ENCODE results near the gene PARD6B. TPM values are rescaled to one million over a fixed set of nuclear protein-coding genes. Genes with fewer than 3 reads are reported as not detected.

PARD6B gene
- total RNA-seq, 1 donor from 2014 or later = 13.1 TPM

- Histone ChIP-seq H3K4me1 (ENCODE audit: insufficient read depth, low read length) (peaks cover 11% of the 10 kb centered on the region), H2AFZ (ENCODE audit: low read depth, low read length) (peak overlapping the region; percentile 84), H3K9ac (ENCODE audit: low read length) (peak overlapping the region; percentile 85), H3K27me3 (ENCODE audit: insufficient read depth, low read length) (no peaks in the 10 kb centered on the region), H3K27ac (ENCODE audit: low read depth, low read length) (peak overlapping the region; percentile 90), H3K9me3 (ENCODE audit: insufficient read depth, low read depth, low read length) (no peaks in the 10 kb centered on the region), H4K20me1 (ENCODE audit: insufficient read depth, low read length) (no peaks in the 10 kb centered on the region), H3K79me2 (ENCODE audit: insufficient read depth, low read length) (no peaks in the 10 kb centered on the region), H3K36me3 (ENCODE audit: insufficient read depth, low read length) (no peaks in the 10 kb centered on the region), H3K4me2 (ENCODE audit: low read length) (no peak overlapping the region), H3K4me3 (ENCODE audit: insufficient read depth, low read depth, low read length) (no peak overlapping the region)
- Mint-ChIP-seq H3K27ac (ENCODE audit: unreplicated experiment) (peak overlapping the region; percentile 92), H3K4me1 (ENCODE audit: low read depth, unreplicated experiment) (no peaks in the 10 kb centered on the region), H3K36me3 (ENCODE audit: low read depth, unreplicated experiment) (no peaks in the 10 kb centered on the region), H3K9me3 (ENCODE audit: unreplicated experiment) (no peaks in the 10 kb centered on the region), H3K4me3 (ENCODE audit: unreplicated experiment) (no peak overlapping the region), H3K27me3 (ENCODE audit: low read depth, unreplicated experiment) (no peaks in the 10 kb centered on the region)
- FAIRE-seq = no peak
- no peak for TF ChIP-seq EZH2 (IDR thresholded peaks at IDR 0.05; ENCODE audit: insufficient read depth, low read length)
- no peak for TF ChIP-seq CTCF (IDR thresholded peaks at IDR 0.05; ENCODE audit: insufficient read depth, low read depth, low read length)
- no peak for DNase-seq (ENCODE audit: low read depth)
These were observed 58.7 kb downstream of the PARD6B start for GRCh38 chr20:50789968-50790650.

GRCh38 chr20:50790651-50791277 is 59.4 kb downstream of the PARD6B start:
- Mint-ChIP-seq H3K4me3 (ENCODE audit: unreplicated experiment) (no peak overlapping the region), H3K36me3 (ENCODE audit: low read depth, unreplicated experiment) (no peaks in the 10 kb centered on the region), H3K27ac (ENCODE audit: unreplicated experiment) (peak overlapping the region; percentile 96), H3K27me3 (ENCODE audit: low read depth, unreplicated experiment) (no peaks in the 10 kb centered on the region), H3K4me1 (ENCODE audit: low read depth, unreplicated experiment) (no peaks in the 10 kb centered on the region), H3K9me3 (ENCODE audit: unreplicated experiment) (no peaks in the 10 kb centered on the region)
- H3K4me2 ChIP-seq (ENCODE audit: low read length) = peak overlapping the region; percentile 70
- H2AFZ ChIP-seq (ENCODE audit: low read depth, low read length) = peak overlapping the region; percentile 84
- H3K4me3 ChIP-seq (ENCODE audit: insufficient read depth, low read depth, low read length) = no peak overlapping the region
- H4K20me1 ChIP-seq (ENCODE audit: insufficient read depth, low read length) = no peaks in the 10 kb centered on the region
- H3K27me3 ChIP-seq (ENCODE audit: insufficient read depth, low read length) = no peaks in the 10 kb centered on the region
- FAIRE-seq (no peak), DNase-seq (ENCODE audit: low read depth) (peak; percentile 71)
- H3K79me2 ChIP-seq (ENCODE audit: insufficient read depth, low read length) = no peaks in the 10 kb centered on the region
- peak overlapping the region; percentile 85 for H3K9ac ChIP-seq (ENCODE audit: low read length)
- no peaks in the 10 kb centered on the region for H3K36me3 ChIP-seq (ENCODE audit: insufficient read depth, low read length)
- no peaks in the 10 kb centered on the region for H3K9me3 ChIP-seq (ENCODE audit: insufficient read depth, low read depth, low read length)
- peak overlapping the region; percentile 90 for H3K27ac ChIP-seq (ENCODE audit: low read depth, low read length)
- peaks cover 15% of the 10 kb centered on the region for H3K4me1 ChIP-seq (ENCODE audit: insufficient read depth, low read length)
- TF ChIP-seq EZH2 (IDR thresholded peaks at IDR 0.05; ENCODE audit: insufficient read depth, low read length) (no peak), CTCF (IDR thresholded peaks at IDR 0.05; ENCODE audit: insufficient read depth, low read depth, low read length) (peak; percentile 43)

Data from astrocyte (in vitro differentiated cells and primary cell).